Measurements from ENCODE around the gene DGAT2L6.

DGAT2L6 gene

GRCh38 chrX:70132877-70133302 lies 44.4 kb upstream of the DGAT2L6 start:
- Histone ChIP-seq H3K9me2 (replicated peaks; ENCODE audit: insufficient read depth, low read length) (no peaks in the 10 kb centered on the region), H3K9me3 (ENCODE audit: insufficient read depth, low read length) (no peaks in the 10 kb centered on the region), H3K27me3 (ENCODE audit: low read length) (no peaks in the 10 kb centered on the region), H3K4me2 (ENCODE audit: low read depth, low read length, poor library complexity, severe bottlenecking) (peak overlapping the region; percentile 81), H3K4me3 (ENCODE audit: insufficient read depth, low read length, poor library complexity, severe bottlenecking) (peak overlapping the region; percentile 96), H3F3A (ENCODE audit: insufficient read depth) (peaks cover 12% of the 10 kb centered on the region; the same call in 1 of the 2 replicates), H3K36me3 (ENCODE audit: low read length) (no peaks in the 10 kb centered on the region), H3K79me2 (ENCODE audit: insufficient read depth, low read length) (peaks cover 18% of the 10 kb centered on the region), H4K20me1 (ENCODE audit: low read depth, low read length) (no peaks in the 10 kb centered on the region), H2AFZ (ENCODE audit: low read depth, low read length, severe bottlenecking) (peak overlapping the region; percentile 96), H3K9ac (ENCODE audit: low read length) (peak overlapping the region; percentile 79), H3K27ac (ENCODE audit: low read depth, low read length) (peak overlapping the region; percentile 91)
- TF ChIP-seq CTCF (IDR thresholded peaks at IDR 0.05; ENCODE audit: insufficient read depth, low read length, poor library complexity, severe bottlenecking) (no peak), EZH2phosphoT487 (conservative IDR thresholded peaks at IDR 0.05; ENCODE audit: low read length) (no peak)

DNA sequence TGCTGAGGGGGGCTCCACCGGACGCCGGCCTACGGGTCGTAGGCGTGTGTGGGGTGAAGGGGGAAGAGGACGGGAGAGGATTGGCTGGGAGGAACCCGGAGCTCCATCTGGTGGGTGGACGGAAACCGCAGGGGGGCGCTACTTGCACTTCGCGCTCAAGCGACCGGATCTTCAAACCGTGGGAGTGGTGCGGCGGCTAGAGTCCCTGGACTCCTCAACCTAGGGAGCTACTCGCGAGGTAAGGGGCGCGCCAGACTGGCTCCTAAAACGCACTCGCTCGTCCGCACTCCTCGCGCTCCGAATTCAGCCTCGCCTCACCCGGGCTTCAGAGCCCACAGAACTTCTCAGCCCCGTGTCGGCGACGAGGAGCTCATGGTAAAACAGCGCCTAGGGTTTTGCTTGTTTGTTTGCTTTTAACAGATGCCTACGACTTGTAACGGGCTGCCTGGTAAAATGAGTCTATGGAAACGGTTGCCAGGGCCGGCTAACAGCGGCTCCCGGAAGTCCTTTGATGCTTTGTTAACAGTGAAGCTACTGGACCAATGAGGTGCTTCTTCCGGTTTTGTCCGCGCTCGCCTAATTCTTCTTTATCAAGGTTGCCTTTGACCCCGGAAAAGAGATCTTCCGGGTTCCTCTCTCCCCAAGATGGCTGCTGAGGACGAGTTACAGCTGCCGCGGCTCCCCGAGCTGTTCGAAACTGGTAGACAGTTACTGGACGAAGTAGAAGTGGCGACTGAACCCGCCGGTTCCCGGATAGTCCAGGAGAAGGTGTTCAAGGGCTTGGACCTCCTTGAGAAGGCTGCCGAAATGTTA lies 43.8 kb upstream of the DGAT2L6 start, which contains the start of gene IGBP1:
TSS of gene IGBP1 (plus strand) at position 145 of the 813 bp plus-strand sequence. CDS start at position 646, 501 bp downstream.
- peak within 1 kb of the TSS; percentile 91 for H3K27ac ChIP-seq (ENCODE audit: low read depth, low read length)
- peak within 1 kb of the TSS; percentile 81 for H3K4me2 ChIP-seq (ENCODE audit: low read depth, low read length, poor library complexity, severe bottlenecking)
- H3F3A ChIP-seq (ENCODE audit: insufficient read depth), result peaks cover 12% of the 10 kb centered on the region; the same call in 1 of the 2 replicates
- H3K36me3 ChIP-seq (ENCODE audit: low read length), result no peaks in the 10 kb centered on the region
- TF ChIP-seq CTCF (IDR thresholded peaks at IDR 0.05; ENCODE audit: insufficient read depth, low read length, poor library complexity, severe bottlenecking), result peak; percentile 42
- TF ChIP-seq EZH2phosphoT487 (conservative IDR thresholded peaks at IDR 0.05; ENCODE audit: low read length), result no peak
- no peaks in the 10 kb centered on the region for H3K27me3 ChIP-seq (ENCODE audit: low read length)
- peak within 1 kb of the TSS; percentile 96 for H3K4me3 ChIP-seq (ENCODE audit: insufficient read depth, low read length, poor library complexity, severe bottlenecking)
- H2AFZ ChIP-seq (ENCODE audit: low read depth, low read length, severe bottlenecking), result peak within 1 kb of the TSS; percentile 96
- H4K20me1 ChIP-seq (ENCODE audit: low read depth, low read length), result no peaks in the 10 kb centered on the region
- H3K9me2 ChIP-seq (replicated peaks; ENCODE audit: insufficient read depth, low read length), result no peaks in the 10 kb centered on the region
- H3K9me3 ChIP-seq (ENCODE audit: insufficient read depth, low read length), result no peaks in the 10 kb centered on the region
- peak within 1 kb of the TSS; percentile 79 for H3K9ac ChIP-seq (ENCODE audit: low read length)
- peaks cover 18% of the 10 kb centered on the region for H3K79me2 ChIP-seq (ENCODE audit: insufficient read depth, low read length)

GRCh38 chrX:70134116-70134477 lies 43.2 kb upstream of the DGAT2L6 start:
- Histone ChIP-seq H3F3A (ENCODE audit: insufficient read depth) (peaks cover 12% of the 10 kb centered on the region; the same call in 1 of the 2 replicates), H2AFZ (ENCODE audit: low read depth, low read length, severe bottlenecking) (peak overlapping the region; percentile 77), H3K4me3 (ENCODE audit: insufficient read depth, low read length, poor library complexity, severe bottlenecking) (peak overlapping the region; percentile 96), H3K9ac (ENCODE audit: low read length) (peak overlapping the region; percentile 79), H3K27me3 (ENCODE audit: low read length) (no peaks in the 10 kb centered on the region), H3K79me2 (ENCODE audit: insufficient read depth, low read length) (peaks cover 18% of the 10 kb centered on the region), H3K27ac (ENCODE audit: low read depth, low read length) (peak overlapping the region; percentile 91; the same call in 1 of the 2 replicates), H3K4me2 (ENCODE audit: low read depth, low read length, poor library complexity, severe bottlenecking) (peak overlapping the region; percentile 81), H4K20me1 (ENCODE audit: low read depth, low read length) (no peaks in the 10 kb centered on the region), H3K36me3 (ENCODE audit: low read length) (no peaks in the 10 kb centered on the region), H3K9me2 (replicated peaks; ENCODE audit: insufficient read depth, low read length) (no peaks in the 10 kb centered on the region), H3K9me3 (ENCODE audit: insufficient read depth, low read length) (no peaks in the 10 kb centered on the region)
- TF ChIP-seq CTCF (IDR thresholded peaks at IDR 0.05; ENCODE audit: insufficient read depth, low read length, poor library complexity, severe bottlenecking) (no peak), EZH2phosphoT487 (conservative IDR thresholded peaks at IDR 0.05; ENCODE audit: low read length) (no peak)

Data from SU-DHL-6 (cell line).